Hepatocyte (in vitro differentiated cells): ENCODE measurements around the gene CAMK1.

Experiments
- CTCF ChIP-seq: fragments of 200-600 bp; sonication (generic); IDR thresholded peaks from 2 replicates; pipeline ENCODE4 v1.5.1; 2016; ENCODE audit warnings: antibody characterized with exemption, mild to moderate bottlenecking; ENCODE audit not compliant: poor library complexity
- EZH2 ChIP-seq: fragments of 200-600 bp; sonication (generic); IDR thresholded peaks from 2 replicates; pipeline ENCODE4 v1.6.1; 2016; ENCODE audit warnings: antibody characterized with exemption, mild to moderate bottlenecking, borderline replicate concordance
- EZH2phosphoT487 ChIP-seq: fragments of 200-600 bp; sonication (generic); IDR thresholded peaks from one replicate; pipeline ENCODE4 v1.6.1; 2018; ENCODE audit warnings: antibody characterized with exemption, mild to moderate bottlenecking, low read depth, moderate library complexity; ENCODE audit not compliant: unreplicated experiment, severe bottlenecking

GRCh38 chr3:9729419-9729818 is 40.3 kb downstream of the CAMK1 start:
- no peak for TF ChIP-seq CTCF
- TF ChIP-seq EZH2phosphoT487 = no peak
- no peak for TF ChIP-seq EZH2
